HCT116 (cell line): ENCODE data around the gene ACTL7B. TPM values are rescaled to one million over a fixed set of nuclear protein-coding genes. Genes with fewer than 3 reads are reported as not detected.

Experiments
- ATAC-seq: fragments of 200-7000 bp; cut with Tn5 transposase; 2 replicates; pipeline ENCODE4 v1.9.1; 2020; ENCODE audit warnings: mild to moderate bottlenecking, moderate library complexity
- BruUV-seq: library from RNA; stranded (reverse); fragments of 400-500 nt; replicated peaks from 2 replicates; lab custom pipeline; 2021; lab: Mats Ljungman, UMichigan
- CTCF ChIA-PET: fragments of 300-600 bp; sonication (Branson Sonifier 250); formaldehyde crosslinking; loops from one replicate; lab custom pipeline; 2021; ENCODE audit warnings: antibody characterized with exemption; lab: Charles Lee
- POLR2A ChIA-PET: fragments of 300-600, 350-600 bp; sonication (Branson Sonifier 250); formaldehyde crosslinking; loops from one replicate; lab custom pipeline; 2021; ENCODE audit warnings: antibody characterized with exemption; lab: Charles Lee
- RAD21 ChIA-PET, 2 experiments: fragments of 300-600 bp; sonication (Branson Sonifier 250); formaldehyde crosslinking; loops; one replicate each; lab custom pipeline; 2023; ENCODE audit warnings: low total read pairs in 2 of 2; ENCODE audit not compliant: uncharacterized antibody in 2 of 2, unreplicated experiment in 2 of 2, low non-redundant PET in 1 of 2; lab: Charles Lee
- DNase-seq: peaks from one replicate; pipeline ENCODE4 v3.0.0-alpha.2; 2010; ENCODE audit warnings: low read depth, low spot score
- H2AFZ ChIP-seq: fragments of 200-600 bp; shearing (Covaris generic), sonication (generic); 2 replicates; pipeline ENCODE4 v1.6.1; 2017; ENCODE audit warnings: low read depth, mixed run types, mixed read lengths, antibody characterized with exemption, low read length; ENCODE audit not compliant: poor library complexity, severe bottlenecking
- H3K27ac ChIP-seq: 2 replicates; pipeline ENCODE4 v1.5.1; 2012; ENCODE audit warnings: low read depth, low read length
- H3K27me3 ChIP-seq: fragments of 200-600 bp; sonication (generic); 2 replicates; pipeline ENCODE4 v1.6.1; 2016; ENCODE audit warnings: mixed run types, low read length, mixed read lengths; ENCODE audit not compliant: insufficient read depth
- H3K36me3 ChIP-seq, 2 experiments: fragments of 200-500 bp in 1 of 2; fragments of 200-600 bp in 1 of 2; sonication (Bioruptor generic) in 1 of 2; sonication (generic) in 1 of 2; 2 replicates each; pipeline versions ENCODE4 v1.5.1 to v1.6.1; 2014 to 2016; ENCODE audit warnings: low read length in 2 of 2, inconsistent platforms in 1 of 2, mixed read lengths in 1 of 2, mixed run types in 1 of 2; ENCODE audit not compliant: insufficient read depth in 2 of 2, control insufficient read depth in 1 of 2
- H3K4me1 ChIP-seq, 2 experiments: fragments of 200-600 bp in 1 of 2; sonication (generic) in 1 of 2; 2 replicates each; pipeline versions ENCODE4 v1.5.1 to v1.6.1; 2012 to 2017; ENCODE audit warnings: low read length in 2 of 2, inconsistent platforms in 1 of 2, mild to moderate bottlenecking in 1 of 2, mixed read lengths in 1 of 2, mixed run types in 1 of 2, moderate library complexity in 1 of 2; ENCODE audit not compliant: insufficient read depth in 2 of 2, control insufficient read depth in 1 of 2
- H3K4me2 ChIP-seq: fragments of 200-600 bp; sonication (generic); 2 replicates; pipeline ENCODE4 v1.6.1; 2017; ENCODE audit warnings: mixed run types, low read length, mixed read lengths
- H3K4me3 ChIP-seq, 2 experiments: fragments of 200-600 bp in 1 of 2; sonication (generic) in 1 of 2; replicated peaks in 1 of 2; 2 replicates each; pipeline ENCODE4 v1.5.1; 2011 to 2016; ENCODE audit warnings: low read length in 2 of 2, control low read depth in 1 of 2, low read depth in 1 of 2, mild to moderate bottlenecking in 1 of 2, mixed read lengths in 1 of 2, mixed run types in 1 of 2
- H3K79me2 ChIP-seq: fragments of 200-600 bp; sonication (generic); 2 replicates; pipeline ENCODE4 v1.6.1; 2017; ENCODE audit warnings: mild to moderate bottlenecking, mixed run types, low read length, moderate library complexity, mixed read lengths; ENCODE audit not compliant: insufficient read depth
- H3K9ac ChIP-seq: fragments of 200-600 bp; sonication (generic); 2 replicates; pipeline ENCODE4 v1.6.1; 2016; ENCODE audit warnings: low read length, mixed read lengths
- H3K9me2 ChIP-seq: fragments of 200-600 bp; sonication (generic), shearing (Covaris generic); 2 replicates; pipeline ENCODE4 v1.6.1; 2017; ENCODE audit warnings: mixed run types, mild to moderate bottlenecking, moderate library complexity; ENCODE audit not compliant: insufficient read depth
- H3K9me3 ChIP-seq, 2 experiments: fragments of 200-500 bp in 1 of 2; fragments of 200-600 bp in 1 of 2; sonication (Bioruptor generic) in 1 of 2; sonication (generic) in 1 of 2; 2 replicates each; pipeline ENCODE4 v1.6.1; 2014 to 2017; ENCODE audit warnings: low read length in 2 of 2, mixed read lengths in 2 of 2, inconsistent platforms in 1 of 2, low read depth in 1 of 2, mild to moderate bottlenecking in 1 of 2, mixed run types in 1 of 2, moderate library complexity in 1 of 2; ENCODE audit not compliant: control insufficient read depth in 1 of 2, insufficient read depth in 1 of 2
- H4K20me1 ChIP-seq: fragments of 200-600 bp; sonication (generic), shearing (Covaris generic); 2 replicates; pipeline ENCODE4 v1.6.1; 2017; ENCODE audit warnings: mixed run types, mild to moderate bottlenecking, moderate library complexity; ENCODE audit not compliant: insufficient read depth
- CBX3 ChIP-seq: IDR thresholded peaks from 2 replicates; pipeline ENCODE4 v1.6.1; 2012; ENCODE audit warnings: low read depth
- EGR1 ChIP-seq: IDR thresholded peaks from 2 replicates; pipeline ENCODE4 v1.6.1; 2012; ENCODE audit warnings: low read depth
- JUND ChIP-seq: IDR thresholded peaks from 2 replicates; pipeline ENCODE4 v1.6.1; 2012
- MAX ChIP-seq: IDR thresholded peaks from 2 replicates; pipeline ENCODE4 v1.6.1; 2012
- REST ChIP-seq: IDR thresholded peaks from 2 replicates; pipeline ENCODE4 v1.6.1; 2012; ENCODE audit warnings: low read depth
- TCF7L2 ChIP-seq: IDR thresholded peaks from 2 replicates; pipeline ENCODE4 v1.7.0; 2011; ENCODE audit warnings: borderline replicate concordance, inconsistent platforms; ENCODE audit not compliant: insufficient read depth, insufficient read length; ENCODE audit errors: extremely low read depth
- YY1 ChIP-seq: IDR thresholded peaks from 2 replicates; pipeline ENCODE4 v1.6.1; 2011; ENCODE audit warnings: low read length, low read depth, moderate library complexity, mild to moderate bottlenecking; ENCODE audit not compliant: insufficient replicate concordance; ENCODE audit errors: extremely low read depth
- intact Hi-C: fragments of 100-400 bp; cut with micrococcal nuclease; formaldehyde crosslinking; loops from 2 replicates; pipeline ENCODE4 v1.10.0; 2022
- total RNA-seq: library from RNA; stranded (reverse); gene quantifications from one replicate; pipeline ENCODE4 v1.2.1, GENCODE V29; 2021; ENCODE audit not compliant: unreplicated experiment

The ACTL7B gene
- total RNA-seq, 1 experiment from 2014 or later, result not detected

- ChIA-PET CTCF (no interaction called here), RAD21 (no interaction called here), POLR2A (no interaction called here)
- H4K20me1 ChIP-seq, result no peaks in the 10 kb centered on the region
- H3K36me3 ChIP-seq, result no peaks in the 10 kb centered on the region
- TF ChIP-seq YY1 (no peak), EGR1 (no peak), MAX (no peak), TCF7L2 (no peak), JUND (no peak), CBX3 (no peak), REST (no peak)
- H3K79me2 ChIP-seq, result no peaks in the 10 kb centered on the region
- no peaks in the 10 kb centered on the region for H3K9me3 ChIP-seq
- no peak overlapping the region for H3K4me3 ChIP-seq
- ATAC-seq (no peak), DNase-seq (no peak)
- BruUV-seq, result no TSS peak
- no peaks in the 10 kb centered on the region for H3K9me2 ChIP-seq
- H3K27me3 ChIP-seq, result no peaks in the 10 kb centered on the region
- H3K4me1 ChIP-seq, result peaks cover 0 to 11% of the 10 kb centered on the region in 2 experiments; a peak in 2 of 4 replicates
- no peak overlapping the region for H2AFZ ChIP-seq
- intact Hi-C loops, result loop anchor here (10.0 kb wide), 1 partner anchor 467 kb away; the partner anchor contains the start of gene EPB41L4B
- no peak overlapping the region for H3K4me2 ChIP-seq
- no peak overlapping the region for H3K27ac ChIP-seq
- no peak overlapping the region for H3K9ac ChIP-seq
Observed at GRCh38 chr9:108857572-108857971, 1.8 kb upstream of the ACTL7B start.
